Measurements from ENCODE around the gene PCDH9.

- TF ChIP-seq, protein P1, sequence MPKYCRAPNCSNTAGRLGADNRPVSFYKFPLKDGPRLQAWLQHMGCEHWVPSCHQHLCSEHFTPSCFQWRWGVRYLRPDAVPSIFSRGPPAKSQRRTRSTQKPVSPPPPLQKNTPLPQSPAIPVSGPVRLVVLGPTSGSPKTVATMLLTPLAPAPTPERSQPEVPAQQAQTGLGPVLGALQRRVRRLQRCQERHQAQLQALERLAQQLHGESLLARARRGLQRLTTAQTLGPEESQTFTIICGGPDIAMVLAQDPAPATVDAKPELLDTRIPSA (CRISPR knock-in tag; IDR thresholded peaks at IDR 0.05; ENCODE audit: borderline replicate concordance) = no peak
- TF ChIP-seq MXD4 (CRISPR knock-in tag; IDR thresholded peaks at IDR 0.05) (no peak), PHF5A (CRISPR knock-in tag; IDR thresholded peaks at IDR 0.05; ENCODE audit: low read depth, unreplicated experiment) (no peak), CHD2 (IDR thresholded peaks at IDR 0.05; ENCODE audit: low read depth, low read length) (no peak), IRF1 (CRISPR knock-in tag; IDR thresholded peaks at IDR 0.05; ENCODE audit: low read depth) (no peak), ELK4 (CRISPR knock-in tag; IDR thresholded peaks at IDR 0.05; ENCODE audit: borderline replicate concordance) (no peak), FOXP1 (IDR thresholded peaks at IDR 0.05) (no peak), FOXP1 (CRISPR knock-in tag; IDR thresholded peaks at IDR 0.05) (no peak), ZNF773 (CRISPR knock-in tag; IDR thresholded peaks at IDR 0.05; ENCODE audit: borderline replicate concordance) (no peak), KLF16 (CRISPR knock-in tag; IDR thresholded peaks at IDR 0.05) (no peak), E2F2 (CRISPR knock-in tag; IDR thresholded peaks at IDR 0.05; ENCODE audit: borderline replicate concordance) (no peak)
- TF ChIP-seq, protein P2, sequence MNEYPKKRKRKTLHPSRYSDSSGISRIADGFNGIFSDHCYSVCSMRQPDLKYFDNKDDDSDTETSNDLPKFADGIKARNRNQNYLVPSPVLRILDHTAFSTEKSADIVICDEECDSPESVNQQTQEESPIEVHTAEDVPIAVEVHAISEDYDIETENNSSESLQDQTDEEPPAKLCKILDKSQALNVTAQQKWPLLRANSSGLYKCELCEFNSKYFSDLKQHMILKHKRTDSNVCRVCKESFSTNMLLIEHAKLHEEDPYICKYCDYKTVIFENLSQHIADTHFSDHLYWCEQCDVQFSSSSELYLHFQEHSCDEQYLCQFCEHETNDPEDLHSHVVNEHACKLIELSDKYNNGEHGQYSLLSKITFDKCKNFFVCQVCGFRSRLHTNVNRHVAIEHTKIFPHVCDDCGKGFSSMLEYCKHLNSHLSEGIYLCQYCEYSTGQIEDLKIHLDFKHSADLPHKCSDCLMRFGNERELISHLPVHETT (CRISPR knock-in tag; conservative IDR thresholded peaks at IDR 0.05) = no peak
- TF ChIP-seq, protein P3, sequence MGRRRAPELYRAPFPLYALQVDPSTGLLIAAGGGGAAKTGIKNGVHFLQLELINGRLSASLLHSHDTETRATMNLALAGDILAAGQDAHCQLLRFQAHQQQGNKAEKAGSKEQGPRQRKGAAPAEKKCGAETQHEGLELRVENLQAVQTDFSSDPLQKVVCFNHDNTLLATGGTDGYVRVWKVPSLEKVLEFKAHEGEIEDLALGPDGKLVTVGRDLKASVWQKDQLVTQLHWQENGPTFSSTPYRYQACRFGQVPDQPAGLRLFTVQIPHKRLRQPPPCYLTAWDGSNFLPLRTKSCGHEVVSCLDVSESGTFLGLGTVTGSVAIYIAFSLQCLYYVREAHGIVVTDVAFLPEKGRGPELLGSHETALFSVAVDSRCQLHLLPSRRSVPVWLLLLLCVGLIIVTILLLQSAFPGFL (CRISPR knock-in tag; IDR thresholded peaks at IDR 0.05) = no peak
These were observed 880.2 kb downstream of the PCDH9 start for GRCh38 chr13:66349966-66350365.
